Smooth muscle cell of bladder (primary cell): ENCODE data around the gene CENPI. TPM values are rescaled to one million over a fixed set of nuclear protein-coding genes. Genes with fewer than 3 reads are reported as not detected.

ENCODE experiments used
- total RNA-seq: library from RNA; depleted of rRNA; stranded (reverse); fragments of >200 nt; gene quantifications from 2 replicates; pipeline ENCODE4 v1.2.3, GENCODE V29; 2014

CENPI gene, protein sequence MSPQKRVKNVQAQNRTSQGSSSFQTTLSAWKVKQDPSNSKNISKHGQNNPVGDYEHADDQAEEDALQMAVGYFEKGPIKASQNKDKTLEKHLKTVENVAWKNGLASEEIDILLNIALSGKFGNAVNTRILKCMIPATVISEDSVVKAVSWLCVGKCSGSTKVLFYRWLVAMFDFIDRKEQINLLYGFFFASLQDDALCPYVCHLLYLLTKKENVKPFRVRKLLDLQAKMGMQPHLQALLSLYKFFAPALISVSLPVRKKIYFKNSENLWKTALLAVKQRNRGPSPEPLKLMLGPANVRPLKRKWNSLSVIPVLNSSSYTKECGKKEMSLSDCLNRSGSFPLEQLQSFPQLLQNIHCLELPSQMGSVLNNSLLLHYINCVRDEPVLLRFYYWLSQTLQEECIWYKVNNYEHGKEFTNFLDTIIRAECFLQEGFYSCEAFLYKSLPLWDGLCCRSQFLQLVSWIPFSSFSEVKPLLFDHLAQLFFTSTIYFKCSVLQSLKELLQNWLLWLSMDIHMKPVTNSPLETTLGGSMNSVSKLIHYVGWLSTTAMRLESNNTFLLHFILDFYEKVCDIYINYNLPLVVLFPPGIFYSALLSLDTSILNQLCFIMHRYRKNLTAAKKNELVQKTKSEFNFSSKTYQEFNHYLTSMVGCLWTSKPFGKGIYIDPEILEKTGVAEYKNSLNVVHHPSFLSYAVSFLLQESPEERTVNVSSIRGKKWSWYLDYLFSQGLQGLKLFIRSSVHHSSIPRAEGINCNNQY
- 2.8 and 3.1 TPM in 2 replicates for total RNA-seq

GRCh38 chrX:101097546-101098453, at the start of gene CENPI:
Gene CENPI (plus strand): TSS chrX:101098204. CDS start chrX:101101071, 2,867 bp downstream.

GRCh38 chrX:101051549-101052302, 46.3 kb upstream of the CENPI start, which contains the start of gene TRMT2B:
Gene TRMT2B (minus strand): TSS chrX:101052111. CDS start chrX:101042289, 9,822 bp downstream.

GRCh38 chrX:101078716-101079598, 19.0 kb upstream of the CENPI start, which contains the start of gene TMEM35A:
Gene TMEM35A (plus strand): TSS chrX:101078879. CDS start chrX:101079003, 124 bp downstream.

Other genes starting within 250 kb of the CENPI start
- gene NOX1, start 223.8 kb upstream of the CENPI start, total RNA-seq: 0.14 TPM in 1 of 2 replicates, not detected in the other
- gene XKRX, start 169.3 kb upstream of the CENPI start, total RNA-seq: under 0.01 TPM in 1 of 2 replicates, not detected in the other
- not detected in 2 replicates for gene ARL13A, start 128.5 kb upstream of the CENPI start, total RNA-seq
- gene TRMT2B, start 46.1 kb upstream of the CENPI start, total RNA-seq: 8.7 and 9.3 TPM in 2 replicates
- 3.1 and 3.4 TPM in 2 replicates for gene TMEM35A, start 19.3 kb upstream of the CENPI start, total RNA-seq
- 0.57 and 0.74 TPM in 2 replicates for gene DRP2, start 121.6 kb downstream of the CENPI start, total RNA-seq
- 0.37 and 0.43 TPM in 2 replicates for gene TAF7L, start 193.1 kb downstream of the CENPI start, total RNA-seq